Measurements from ENCODE around the gene SEMA3A. TPM values are rescaled to one million over a fixed set of nuclear protein-coding genes. Genes with fewer than 3 reads are reported as not detected.

Gene SEMA3A
- total and polyA plus RNA-seq, 2 experiments from 2014 or later, result 19.8 to 46.4 TPM

GRCh38 chr7:84091318-84091717 lies 103.3 kb downstream of the SEMA3A start:
- Histone ChIP-seq H4K20me1 (replicated peaks; ENCODE audit: insufficient read depth) (no peaks in the 10 kb centered on the region), H3K4me3 (no peak overlapping the region), H3K36me3 (ENCODE audit: insufficient read depth) (no peaks in the 10 kb centered on the region), H2AFZ (no peak overlapping the region), H3K4me2 (no peak overlapping the region; the same call in 1 of the 2 replicates), H3K9me2 (ENCODE audit: insufficient read depth) (no peaks in the 10 kb centered on the region), H3F3A (replicated peaks; ENCODE audit: low read depth) (no peaks in the 10 kb centered on the region), H3K79me2 (replicated peaks; ENCODE audit: insufficient read depth) (peaks cover 8% of the 10 kb centered on the region; the same call in 1 of the 2 replicates), H3K27me3 (ENCODE audit: insufficient read depth) (no peaks in the 10 kb centered on the region), H3K27ac (ENCODE audit: low read depth) (no peak overlapping the region), H3K4me1 (ENCODE audit: insufficient read depth) (peaks cover 24% of the 10 kb centered on the region)
- TF ChIP-seq STAT1 (IDR thresholded peaks at IDR 0.05; ENCODE audit: unreplicated experiment) (no peak), ZNF114 (CRISPR knock-in tag; IDR thresholded peaks at IDR 0.05) (no peak), JUNB (IDR thresholded peaks at IDR 0.05; ENCODE audit: unreplicated experiment) (no peak), NANOG (IDR thresholded peaks at IDR 0.05; ENCODE audit: borderline replicate concordance) (no peak), ZNF462 (CRISPR knock-in tag; IDR thresholded peaks at IDR 0.05) (no peak), CREB1 (CRISPR knock-in tag; IDR thresholded peaks at IDR 0.05; ENCODE audit: low read depth) (no peak), EZH2 (IDR thresholded peaks at IDR 0.05; ENCODE audit: low read depth, unreplicated experiment) (no peak), REST (IDR thresholded peaks at IDR 0.05; ENCODE audit: unreplicated experiment) (no peak), ZNF331 (CRISPR knock-in tag; IDR thresholded peaks at IDR 0.05; ENCODE audit: low read depth) (no peak), EZH2phosphoT487 (IDR thresholded peaks at IDR 0.05; ENCODE audit: unreplicated experiment) (no peak)
- TF ChIP-seq, protein P1, sequence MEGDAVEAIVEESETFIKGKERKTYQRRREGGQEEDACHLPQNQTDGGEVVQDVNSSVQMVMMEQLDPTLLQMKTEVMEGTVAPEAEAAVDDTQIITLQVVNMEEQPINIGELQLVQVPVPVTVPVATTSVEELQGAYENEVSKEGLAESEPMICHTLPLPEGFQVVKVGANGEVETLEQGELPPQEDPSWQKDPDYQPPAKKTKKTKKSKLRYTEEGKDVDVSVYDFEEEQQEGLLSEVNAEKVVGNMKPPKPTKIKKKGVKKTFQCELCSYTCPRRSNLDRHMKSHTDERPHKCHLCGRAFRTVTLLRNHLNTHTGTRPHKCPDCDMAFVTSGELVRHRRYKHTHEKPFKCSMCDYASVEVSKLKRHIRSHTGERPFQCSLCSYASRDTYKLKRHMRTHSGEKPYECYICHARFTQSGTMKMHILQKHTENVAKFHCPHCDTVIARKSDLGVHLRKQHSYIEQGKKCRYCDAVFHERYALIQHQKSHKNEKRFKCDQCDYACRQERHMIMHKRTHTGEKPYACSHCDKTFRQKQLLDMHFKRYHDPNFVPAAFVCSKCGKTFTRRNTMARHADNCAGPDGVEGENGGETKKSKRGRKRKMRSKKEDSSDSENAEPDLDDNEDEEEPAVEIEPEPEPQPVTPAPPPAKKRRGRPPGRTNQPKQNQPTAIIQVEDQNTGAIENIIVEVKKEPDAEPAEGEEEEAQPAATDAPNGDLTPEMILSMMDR (conservative IDR thresholded peaks at IDR 0.05; ENCODE audit: low read depth in 2 of 2), result no peak
- Mint-ChIP-seq H3K4me1 (peaks cover 28% of the 10 kb centered on the region), H3K27me3 (ENCODE audit: insufficient read depth, low read depth, poor library complexity) (no peaks in the 10 kb centered on the region), H3K27ac (no peak overlapping the region), H3K36me3 (ENCODE audit: low read depth) (no peaks in the 10 kb centered on the region), H3K9me3 (no peaks in the 10 kb centered on the region), H3K4me3 (no peak overlapping the region)
- DNase-seq (ENCODE audit: low spot score) (no peak), ATAC-seq (no peak)
